T-helper 17 cell (primary cell): ENCODE data around the gene SLC4A3. TPM values are rescaled to one million over a fixed set of nuclear protein-coding genes. Genes with fewer than 3 reads are reported as not detected.

ENCODE experiments used
- ATAC-seq: fragments of 150-1000 bp; cut with Tn5 transposase; 2 replicates; pipeline ENCODE4 v1.10.0; 2021; ENCODE audit warnings: mild to moderate bottlenecking, moderate library complexity
- DNase-seq, 3 donors: peaks; one replicate each; pipeline versions ENCODE4 v3.0.0 to v3.0.0-alpha.2; 2020 to 2021
- H3K9me3 ChIP-seq: one replicate; pipeline ENCODE4 v1.7.0; 2013; ENCODE audit warnings: low read length, mild to moderate bottlenecking; ENCODE audit not compliant: control insufficient read depth, poor library complexity, severe bottlenecking
- H3K27ac Mint-ChIP-seq: one replicate; pipeline ENCODE4 v1.8.0; 2022; ENCODE audit warnings: mild to moderate bottlenecking, moderate library complexity, mixed read lengths
- H3K27me3 Mint-ChIP-seq: one replicate; pipeline ENCODE4 v1.8.0; 2022; ENCODE audit warnings: mixed read lengths
- H3K36me3 Mint-ChIP-seq: one replicate; pipeline ENCODE4 v1.8.0; 2022; ENCODE audit warnings: low read depth, mixed read lengths
- H3K4me1 Mint-ChIP-seq: one replicate; pipeline ENCODE4 v1.8.0; 2022; ENCODE audit warnings: mild to moderate bottlenecking, mixed read lengths
- H3K4me3 Mint-ChIP-seq: one replicate; pipeline ENCODE4 v1.8.0; 2022; ENCODE audit warnings: mild to moderate bottlenecking, moderate library complexity, mixed read lengths
- total RNA-seq, 4 donors: library from RNA in 2 of 4; stranded (reverse) in 2 of 4; gene quantifications; one replicate each; pipeline ENCODE4 v1.2.3 and lab custom pipeline; 2022 to 2026

SLC4A3 gene
- total RNA-seq, 2 donors from 2014 or later, result 0.08 TPM; not detected in 1

GRCh38 chr2:219607931-219608330, 19.5 kb upstream of the SLC4A3 start:
- Mint-ChIP-seq H3K27ac (no peak overlapping the region), H3K4me3 (no peak overlapping the region), H3K36me3 (peaks cover 14% of the 10 kb centered on the region), H3K27me3 (no peaks in the 10 kb centered on the region), H3K4me1 (peaks cover 14% of the 10 kb centered on the region)
- ATAC-seq (no peak), DNase-seq (no peak)
- H3K9me3 ChIP-seq, result no peaks in the 10 kb centered on the region

DNA sequence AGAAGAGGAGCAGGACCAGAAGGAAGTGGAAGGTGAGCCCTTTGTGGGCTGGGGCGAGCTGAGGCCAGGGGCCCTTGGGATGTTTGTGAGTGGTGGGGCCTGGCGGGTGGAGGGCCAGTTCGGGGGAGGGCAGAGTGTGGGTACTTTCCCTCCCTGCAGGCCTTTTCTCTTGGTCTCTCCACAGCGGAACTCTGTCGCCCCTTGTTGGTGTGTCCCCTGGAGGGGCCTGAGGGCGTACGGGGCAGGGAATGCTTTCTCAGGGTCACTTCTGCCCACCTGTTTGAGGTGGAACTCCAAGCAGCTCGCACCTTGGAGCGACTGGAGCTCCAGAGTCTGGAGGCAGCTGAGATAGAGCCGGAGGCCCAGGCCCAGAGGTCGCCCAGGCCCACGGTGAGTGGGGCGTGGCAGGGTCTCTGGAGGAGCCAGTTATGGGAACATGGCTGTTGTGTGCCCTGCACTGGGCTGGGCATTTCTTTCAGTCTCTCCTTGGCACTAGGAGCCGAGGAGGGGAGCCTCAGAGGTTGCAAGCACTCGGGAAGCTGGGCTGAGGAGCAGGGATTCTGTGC, 18.9 kb upstream of the SLC4A3 start:
- Mint-ChIP-seq H3K27me3 (no peaks in the 10 kb centered on the region), H3K4me3 (no peak overlapping the region), H3K4me1 (peaks cover 14% of the 10 kb centered on the region), H3K36me3 (peaks cover 14% of the 10 kb centered on the region), H3K27ac (no peak overlapping the region)
- DNase-seq (no peak), ATAC-seq (no peak)
- H3K9me3 ChIP-seq, result no peaks in the 10 kb centered on the region

DNA sequence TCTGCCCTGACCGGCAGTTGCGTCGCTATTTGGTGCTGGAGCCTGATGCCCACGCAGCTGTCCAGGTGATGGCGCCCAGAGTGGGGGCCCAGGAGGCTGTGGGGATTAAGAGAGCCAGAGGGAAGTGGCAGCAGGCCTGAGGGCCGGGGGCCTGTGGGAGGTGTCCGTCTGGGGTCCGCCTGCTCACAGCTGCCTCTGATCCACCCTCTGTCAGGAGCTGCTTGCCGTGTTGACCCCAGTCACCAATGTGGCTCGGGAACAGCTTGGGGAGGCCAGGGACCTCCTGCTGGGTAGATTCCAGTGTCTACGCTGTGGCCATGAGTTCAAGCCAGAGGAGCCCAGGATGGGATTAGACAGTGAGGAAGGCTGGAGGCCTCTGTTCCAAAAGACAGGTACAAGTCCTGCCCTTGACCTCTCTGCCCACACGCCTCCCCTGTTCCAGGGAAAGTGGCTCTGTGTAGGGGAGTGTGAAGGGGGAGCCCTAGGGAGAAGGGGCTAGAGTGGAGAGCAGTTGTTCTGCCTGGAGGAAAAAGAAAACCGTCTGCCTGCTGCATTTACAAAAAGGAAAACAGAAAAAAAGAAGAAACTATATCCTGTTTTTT, 18.2 kb upstream of the SLC4A3 start:
- Mint-ChIP-seq H3K36me3 (peaks cover 12% of the 10 kb centered on the region), H3K27me3 (no peaks in the 10 kb centered on the region), H3K27ac (no peak overlapping the region), H3K4me3 (no peak overlapping the region), H3K4me1 (peaks cover 12% of the 10 kb centered on the region)
- ATAC-seq, result no peak
- no peak for DNase-seq
- H3K9me3 ChIP-seq, result no peaks in the 10 kb centered on the region

DNA sequence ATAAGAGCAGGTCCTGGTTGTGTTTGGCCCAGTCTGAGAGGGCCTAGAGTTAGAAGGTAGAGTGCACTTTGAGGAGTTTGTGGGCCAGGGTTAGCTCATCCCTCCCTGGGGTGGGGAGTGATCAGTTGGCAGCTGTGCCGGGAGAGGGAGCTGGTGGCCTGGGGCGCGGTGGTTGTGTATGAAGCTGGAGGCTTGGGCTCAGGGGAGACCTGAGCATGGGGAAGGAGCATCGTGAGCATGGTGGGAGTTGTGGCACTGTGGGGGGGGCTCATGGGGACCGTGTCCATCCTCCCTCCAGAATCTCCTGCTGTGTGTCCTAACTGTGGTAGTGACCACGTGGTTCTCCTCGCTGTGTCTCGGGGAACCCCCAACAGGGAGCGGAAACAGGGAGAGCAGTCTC, 16.1 kb upstream of the SLC4A3 start:
- Mint-ChIP-seq H3K4me3 (no peak overlapping the region), H3K27me3 (no peaks in the 10 kb centered on the region), H3K27ac (no peak overlapping the region), H3K36me3 (peaks cover 9% of the 10 kb centered on the region), H3K4me1 (peaks cover 12% of the 10 kb centered on the region)
- ATAC-seq, result no peak
- no peaks in the 10 kb centered on the region for H3K9me3 ChIP-seq
- DNase-seq, result no peak

DNA sequence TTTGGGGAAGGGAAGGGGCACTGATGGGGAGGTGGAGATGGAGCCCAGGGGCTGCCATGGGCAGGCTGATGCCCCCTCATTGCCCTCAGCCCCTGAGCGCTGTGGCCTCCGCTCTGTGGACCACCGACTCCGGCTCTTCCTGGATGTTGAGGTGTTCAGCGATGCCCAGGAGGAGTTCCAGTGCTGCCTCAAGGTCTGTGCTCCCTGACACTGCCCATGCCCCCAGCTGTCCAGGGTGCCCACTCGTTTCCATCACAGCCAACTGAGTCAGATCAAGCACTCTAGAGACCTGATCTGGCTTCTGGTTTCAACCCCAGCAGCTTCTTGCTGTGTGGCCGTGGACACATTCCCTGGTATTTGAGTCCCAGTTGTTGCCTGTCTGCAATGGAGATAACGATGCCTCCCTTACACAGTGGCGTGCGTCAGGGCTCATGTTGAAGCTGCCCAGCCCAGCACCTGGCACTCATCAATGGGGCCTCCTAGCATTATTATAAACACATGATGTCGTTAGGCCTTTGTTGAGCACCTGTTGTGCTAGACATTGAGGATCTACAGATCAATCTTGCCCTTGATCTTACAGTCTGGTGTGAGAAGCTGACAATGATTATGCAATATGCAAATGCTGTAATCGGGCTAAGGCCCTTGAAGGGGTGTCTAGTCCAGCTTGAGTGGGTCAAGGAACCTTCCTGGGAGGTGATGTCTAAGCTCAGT, 15.4 kb upstream of the SLC4A3 start:
- ATAC-seq, result no peak
- H3K4me3 Mint-ChIP-seq, result no peak overlapping the region
- no peak overlapping the region for H3K27ac Mint-ChIP-seq
- H3K27me3 Mint-ChIP-seq, result no peaks in the 10 kb centered on the region
- H3K36me3 Mint-ChIP-seq, result peaks cover 8% of the 10 kb centered on the region
- H3K4me1 Mint-ChIP-seq, result peaks cover 12% of the 10 kb centered on the region
- DNase-seq, result no peak
- no peaks in the 10 kb centered on the region for H3K9me3 ChIP-seq

DNA sequence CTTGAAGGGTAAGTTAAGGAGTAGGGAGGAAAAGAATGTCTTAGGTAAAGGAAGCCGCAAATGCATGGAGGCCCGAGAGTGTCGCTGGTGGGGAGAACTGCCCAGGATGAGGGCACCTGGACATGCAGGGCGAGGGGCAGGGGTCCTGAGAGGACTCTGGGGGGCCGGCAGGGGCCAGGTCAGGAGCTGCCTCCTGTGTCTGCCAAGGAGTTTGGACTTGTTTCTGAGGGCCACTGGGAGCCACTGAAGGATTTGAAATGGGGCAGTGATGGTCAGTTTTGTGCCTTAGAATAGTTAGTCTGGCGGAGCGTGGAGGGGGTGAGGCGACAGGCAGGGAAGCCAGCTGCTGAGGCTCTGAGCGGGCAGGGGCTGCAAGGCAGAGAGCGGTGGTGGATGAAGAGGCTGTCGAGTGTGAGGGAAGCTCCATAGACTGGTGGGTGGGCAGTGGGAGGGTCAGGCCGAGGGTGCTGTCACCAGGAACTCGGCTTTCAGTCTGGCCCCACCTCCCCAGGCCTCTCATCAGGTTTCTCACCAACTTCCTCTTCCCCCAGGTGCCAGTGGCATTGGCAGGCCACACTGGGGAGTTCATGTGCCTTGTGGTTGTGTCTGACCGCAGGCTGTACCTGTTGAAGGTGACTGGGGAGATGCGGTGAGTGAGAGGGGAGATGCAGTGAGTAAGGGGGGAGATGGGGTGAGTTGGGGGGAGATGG, 14.7 kb upstream of the SLC4A3 start:
- no peak for DNase-seq
- Mint-ChIP-seq H3K36me3 (peaks cover 8% of the 10 kb centered on the region), H3K4me1 (peaks cover 12% of the 10 kb centered on the region), H3K27ac (no peak overlapping the region), H3K27me3 (no peaks in the 10 kb centered on the region), H3K4me3 (no peak overlapping the region)
- peak; percentile 57 for ATAC-seq
- H3K9me3 ChIP-seq, result no peaks in the 10 kb centered on the region

DNA sequence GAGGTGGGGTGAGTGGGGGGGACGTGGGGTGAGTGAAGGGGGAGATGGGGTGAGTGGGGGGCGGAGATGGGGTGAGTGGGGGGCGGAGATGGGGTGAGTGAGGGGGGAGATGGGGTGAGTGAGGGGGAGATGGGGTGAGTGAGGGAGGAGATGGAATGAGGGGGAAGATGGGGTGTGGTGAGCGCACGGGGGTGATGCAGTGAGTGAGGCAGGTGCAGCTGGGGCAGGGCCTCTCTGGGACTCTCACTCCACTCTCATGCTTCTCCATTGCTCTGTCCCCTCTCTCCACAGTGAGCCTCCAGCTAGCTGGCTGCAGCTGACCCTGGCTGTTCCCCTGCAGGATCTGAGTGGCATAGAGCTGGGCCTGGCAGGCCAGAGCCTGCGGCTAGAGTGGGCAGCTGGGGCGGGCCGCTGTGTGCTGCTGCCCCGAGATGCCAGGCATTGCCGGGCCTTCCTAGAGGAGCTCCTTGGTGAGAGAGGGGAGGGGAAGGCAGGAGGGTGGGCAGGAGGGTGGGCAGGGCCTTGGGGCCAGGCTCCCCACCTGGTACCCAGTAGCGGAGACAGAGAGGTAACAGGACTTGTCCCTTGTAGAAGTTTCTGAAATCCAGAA, 13.9 kb upstream of the SLC4A3 start:
- no peaks in the 10 kb centered on the region for H3K9me3 ChIP-seq
- ATAC-seq (no peak), DNase-seq (no peak)
- no peaks in the 10 kb centered on the region for H3K27me3 Mint-ChIP-seq
- no peak overlapping the region for H3K4me3 Mint-ChIP-seq
- H3K4me1 Mint-ChIP-seq, result peaks cover 12% of the 10 kb centered on the region
- H3K36me3 Mint-ChIP-seq, result peaks cover 8% of the 10 kb centered on the region
- H3K27ac Mint-ChIP-seq, result no peak overlapping the region

GRCh38 chr2:219614076-219614860, 13.2 kb upstream of the SLC4A3 start:
- no peak for DNase-seq
- peaks cover 12% of the 10 kb centered on the region for H3K4me1 Mint-ChIP-seq
- no peaks in the 10 kb centered on the region for H3K9me3 ChIP-seq
- H3K27ac Mint-ChIP-seq, result no peak overlapping the region
- no peaks in the 10 kb centered on the region for H3K27me3 Mint-ChIP-seq
- no peak overlapping the region for H3K4me3 Mint-ChIP-seq
- no peak for ATAC-seq
- peaks cover 8% of the 10 kb centered on the region for H3K36me3 Mint-ChIP-seq

GRCh38 chr2:219615036-219615435, 12.4 kb upstream of the SLC4A3 start:
- peaks cover 12% of the 10 kb centered on the region for H3K4me1 Mint-ChIP-seq
- peaks cover 8% of the 10 kb centered on the region for H3K36me3 Mint-ChIP-seq
- H3K27ac Mint-ChIP-seq, result no peak overlapping the region
- DNase-seq, result no peak
- no peaks in the 10 kb centered on the region for H3K9me3 ChIP-seq
- no peak for ATAC-seq
- no peaks in the 10 kb centered on the region for H3K27me3 Mint-ChIP-seq
- H3K4me3 Mint-ChIP-seq, result no peak overlapping the region

- no peak for ATAC-seq
- H3K4me1 Mint-ChIP-seq, result peaks cover 10% of the 10 kb centered on the region
- DNase-seq, result no peak
These were observed 11.5 kb upstream of the SLC4A3 start for GRCh38 chr2:219615894-219616293.

GRCh38 chr2:219616550-219616949, 10.9 kb upstream of the SLC4A3 start:
- no peak overlapping the region for H3K27ac Mint-ChIP-seq
- peaks cover 7% of the 10 kb centered on the region for H3K27me3 Mint-ChIP-seq
- H3K36me3 Mint-ChIP-seq, result peaks cover 5% of the 10 kb centered on the region
- DNase-seq, result no peak
- peaks cover 6% of the 10 kb centered on the region for H3K4me1 Mint-ChIP-seq
- no peak for ATAC-seq
- no peaks in the 10 kb centered on the region for H3K9me3 ChIP-seq
- no peak overlapping the region for H3K4me3 Mint-ChIP-seq

More at GRCh38 chr2:219615894-219616293, 11.5 kb upstream of the SLC4A3 start:
- Mint-ChIP-seq H3K36me3 (peaks cover 8% of the 10 kb centered on the region), H3K27ac (no peak overlapping the region), H3K4me3 (no peak overlapping the region), H3K27me3 (peaks cover under 1% of the 10 kb centered on the region)
- H3K9me3 ChIP-seq, result no peaks in the 10 kb centered on the region

GRCh38 chr2:219618733-219619122, 8.7 kb upstream of the SLC4A3 start:
- no peaks in the 10 kb centered on the region for H3K4me1 Mint-ChIP-seq
- ATAC-seq, result no peak

More at GRCh38 chr2:219618733-219619122, 8.7 kb upstream of the SLC4A3 start:
- peaks cover 3% of the 10 kb centered on the region for H3K36me3 Mint-ChIP-seq
- peaks cover 24% of the 10 kb centered on the region for H3K27me3 Mint-ChIP-seq
- H3K4me3 Mint-ChIP-seq, result no peak overlapping the region
- H3K27ac Mint-ChIP-seq, result no peak overlapping the region
- DNase-seq, result no peak
- H3K9me3 ChIP-seq, result no peaks in the 10 kb centered on the region
